Mucosa of gallbladder (tissue), 1 donor: ENCODE data around the gene POR. TPM values are rescaled to one million over a fixed set of nuclear protein-coding genes. Genes with fewer than 3 reads are reported as not detected.
"Not testable (repeated sequence)": the region's sequence is repeated elsewhere in the genome, so short reads cannot be mapped to it uniquely, and the experiment has no call there.

Experiments used
- DNase-seq: peaks from one replicate; pipeline ENCODE4 v3.0.0-alpha.2; 2020; ENCODE audit warnings: low spot score
- total RNA-seq: library from RNA; stranded (reverse); gene quantifications from one replicate; pipeline ENCODE4 v1.2.1, GENCODE V29; 2021
- donor health status: DM: no; HTN: no; CAD: no.

POR gene
- total RNA-seq, 1 donor from 2014 or later: 195 TPM

- DNase-seq: no peak
Observed at GRCh38 chr7:75885036-75885435, 29.9 kb upstream of the POR start.

DNA sequence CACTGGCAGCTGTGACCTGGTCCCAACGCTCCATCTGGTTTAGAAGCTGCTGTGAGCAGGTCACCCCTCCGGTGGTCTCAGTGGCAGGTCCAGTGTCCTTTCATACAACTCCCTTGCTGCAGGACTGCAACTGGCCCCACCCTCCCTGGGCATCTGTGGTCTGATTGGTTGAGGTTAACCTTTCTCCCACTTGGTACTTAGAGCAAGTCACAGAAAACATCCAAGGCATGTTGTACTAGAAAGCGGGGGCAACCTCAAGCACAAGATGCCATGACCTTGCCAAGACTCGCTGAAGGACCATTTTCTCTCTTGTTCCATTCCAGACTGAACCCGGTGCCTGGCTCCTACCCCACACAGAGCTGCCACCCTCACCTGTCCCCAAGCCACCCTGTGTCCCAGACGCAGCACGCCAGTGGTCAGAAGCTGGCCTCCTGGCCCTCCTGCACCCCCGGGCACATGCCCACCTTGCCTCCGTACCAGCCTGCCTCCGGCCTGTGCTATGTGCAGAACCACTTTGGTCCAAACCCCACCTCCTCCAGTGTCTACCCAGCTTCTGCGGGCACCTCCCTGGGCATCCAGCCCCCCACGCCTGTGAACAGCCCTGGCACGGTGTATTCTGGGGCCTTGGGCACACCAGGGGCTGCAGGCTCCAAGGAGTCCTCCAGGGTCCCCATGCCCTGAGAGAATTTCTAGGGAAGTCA, 27.1 kb upstream of the POR start:
- DNase-seq: no peak

DNA sequence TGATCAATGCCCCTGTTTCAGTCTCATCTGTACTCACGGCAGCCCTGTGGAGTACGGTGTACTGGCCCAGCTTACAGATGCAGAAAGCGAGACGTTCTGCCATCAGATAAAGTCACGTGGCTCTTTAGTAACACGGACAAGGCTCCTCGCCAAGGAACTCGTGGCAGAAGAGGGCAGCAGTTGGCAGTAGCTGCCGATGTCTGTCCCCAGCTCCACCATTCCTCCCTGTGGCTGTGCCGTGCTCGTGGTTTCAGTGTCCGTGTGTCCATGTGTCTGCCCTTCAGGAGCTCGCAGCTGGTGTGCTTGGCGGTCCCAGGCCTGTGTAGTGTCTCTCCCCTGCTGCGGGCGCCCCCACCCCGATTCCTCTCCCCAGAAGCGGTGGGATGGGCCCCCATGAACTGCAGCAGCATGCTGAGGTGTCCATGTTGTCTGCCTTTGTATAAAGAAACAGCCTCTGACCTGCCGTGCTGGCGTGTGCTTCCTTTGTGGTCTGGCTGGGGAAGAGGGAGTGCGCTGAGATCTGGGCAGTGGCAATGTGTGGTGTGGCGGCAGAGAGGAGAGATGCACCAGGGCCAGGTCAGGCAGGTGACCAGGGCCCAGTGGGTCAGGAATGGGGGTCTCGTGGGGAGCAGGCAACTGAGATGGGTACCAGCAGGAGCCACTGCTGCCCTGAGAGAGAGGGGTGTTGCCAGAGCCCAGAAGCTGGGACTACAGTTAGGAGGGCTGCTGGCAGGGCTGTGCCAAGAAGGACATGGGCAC, 26.3 kb upstream of the POR start:
- DNase-seq: no peak

DNA sequence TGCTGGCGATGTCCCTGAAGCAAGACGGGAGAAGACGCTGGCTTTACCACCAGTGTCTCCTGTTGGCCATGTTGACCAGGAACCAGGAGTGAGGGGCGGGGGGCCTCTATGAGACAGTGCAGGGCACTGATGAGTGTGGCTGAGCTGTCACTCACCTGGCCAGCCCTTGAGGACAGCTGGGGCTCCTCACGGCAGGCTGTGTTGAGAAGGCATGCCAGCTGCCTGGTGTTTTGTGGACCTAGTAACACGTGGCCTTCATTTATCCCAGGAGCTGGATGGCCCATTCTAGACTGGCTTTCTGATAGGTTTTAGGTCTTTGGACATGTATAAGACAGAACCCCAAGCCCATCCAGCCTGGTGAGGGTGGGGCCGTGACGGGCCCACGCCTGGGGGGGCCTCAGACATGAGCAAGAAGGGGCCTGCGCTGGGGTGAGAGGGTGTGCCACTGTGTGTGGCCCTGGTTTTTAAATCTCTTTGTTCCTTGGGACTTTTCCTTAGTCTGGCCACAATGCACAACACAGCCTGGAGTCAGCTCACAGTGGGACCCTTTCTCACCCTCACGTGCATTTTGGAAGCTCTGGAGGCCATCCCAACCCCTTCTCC, 25.6 kb upstream of the POR start:
- DNase-seq: no peak

- no peak for DNase-seq
Observed at GRCh38 chr7:75889826-75890225, 25.1 kb upstream of the POR start.

- DNase-seq: not testable (repeated sequence)
Observed at GRCh38 chr7:75891237-75891636, 23.7 kb upstream of the POR start.

- no peak for DNase-seq
Observed at GRCh38 chr7:75891815-75892411, 23.0 kb upstream of the POR start.

GRCh38 chr7:75892634-75893272, 22.2 kb upstream of the POR start:
- peak; percentile 61 for DNase-seq

GRCh38 chr7:75896803-75897327, 18.1 kb upstream of the POR start:
- DNase-seq: no peak

DNA sequence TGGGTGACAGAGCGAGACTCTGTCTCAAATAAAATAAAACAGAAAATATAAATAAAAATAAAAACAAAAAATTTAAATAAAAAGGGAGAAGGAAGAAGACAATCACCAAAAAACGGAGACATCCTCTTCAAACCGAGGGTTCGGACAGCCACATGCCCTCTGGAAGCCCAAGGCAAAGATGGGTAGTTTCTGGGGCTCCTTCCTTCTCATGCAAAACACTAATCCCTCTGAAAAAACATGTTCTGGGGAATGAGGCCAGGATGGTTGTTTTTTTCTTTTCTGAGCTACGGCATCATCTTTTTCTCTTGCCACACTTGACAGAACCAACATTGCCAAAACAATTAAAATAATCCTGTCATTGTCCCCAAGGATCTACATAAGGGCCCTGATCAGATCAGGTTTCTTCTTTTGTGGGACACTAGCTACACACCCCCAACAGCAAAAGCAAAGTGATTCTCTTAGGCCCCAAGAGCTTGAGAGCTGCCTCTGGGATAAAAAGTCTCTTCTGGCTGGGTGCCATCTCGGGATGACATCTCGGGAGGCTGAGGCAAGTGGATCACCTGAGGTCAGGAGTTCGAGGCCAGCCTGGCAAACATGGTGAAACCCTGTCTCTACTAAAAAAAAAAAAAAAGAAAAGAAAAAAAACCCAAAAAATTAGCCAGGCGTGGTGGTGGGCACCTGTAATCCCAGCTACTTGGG, 14.2 kb upstream of the POR start:
- DNase-seq: no peak

DNA sequence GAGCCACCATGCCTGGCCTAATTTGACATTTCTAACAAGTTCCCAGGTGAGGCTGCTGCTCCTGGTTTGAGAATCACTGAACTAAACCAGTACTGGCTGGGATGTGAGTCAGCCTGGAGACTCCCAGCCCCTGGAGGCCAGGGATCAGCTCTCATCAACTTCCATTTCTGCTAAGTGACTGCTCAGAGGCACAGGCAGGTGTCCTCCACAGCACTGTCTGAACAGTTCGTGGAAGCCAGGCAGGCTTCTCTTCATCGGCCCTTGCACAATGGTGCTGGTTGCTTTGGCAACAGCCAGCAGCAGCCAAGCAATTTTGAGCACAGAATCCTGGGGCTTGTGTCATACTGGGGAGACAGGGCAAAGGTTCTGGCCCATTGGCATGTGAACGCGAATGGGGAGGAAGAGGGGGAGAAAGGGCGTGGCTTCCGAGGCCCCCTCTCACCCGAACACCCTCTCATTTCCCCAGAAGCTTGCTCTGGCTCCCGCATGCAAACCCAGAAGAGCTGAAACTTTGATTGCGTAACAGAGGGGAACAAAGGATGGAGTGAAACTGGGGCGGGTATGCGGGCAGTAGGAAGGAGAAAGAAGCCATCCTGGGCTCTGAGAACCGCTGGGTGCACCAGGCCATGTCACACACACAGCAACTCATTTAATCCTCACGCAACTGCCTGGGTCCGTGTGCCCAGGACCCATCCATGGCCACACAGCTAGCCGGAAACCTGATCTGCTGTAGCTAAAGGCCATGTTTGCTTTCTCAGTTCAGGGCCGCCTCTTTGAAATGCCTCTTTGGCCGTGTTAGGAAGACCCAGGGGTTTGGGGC, 9.0 kb upstream of the POR start:
- peak; percentile 51 for DNase-seq

GRCh38 chr7:75906991-75907667, 7.8 kb upstream of the POR start:
- no peak for DNase-seq

DNA sequence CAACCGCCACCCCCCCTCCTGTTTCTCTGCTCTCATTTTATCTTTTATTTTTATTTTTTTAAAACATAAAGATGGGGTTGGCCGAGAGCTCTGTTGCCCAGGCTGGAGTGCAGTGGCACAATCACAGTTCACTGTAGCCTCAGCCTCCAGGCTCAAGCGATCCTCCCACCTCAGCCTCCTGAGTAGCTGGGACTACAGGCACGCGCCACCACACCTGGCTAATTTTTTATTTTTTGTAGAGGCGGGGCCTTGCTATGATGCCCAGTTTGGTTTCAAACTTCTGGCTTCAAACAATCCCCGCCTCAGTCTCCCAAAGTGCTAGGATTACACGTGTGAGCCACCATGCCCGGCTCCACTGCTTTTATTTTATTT, 7.3 kb upstream of the POR start:
- not testable (repeated sequence) for DNase-seq

DNA sequence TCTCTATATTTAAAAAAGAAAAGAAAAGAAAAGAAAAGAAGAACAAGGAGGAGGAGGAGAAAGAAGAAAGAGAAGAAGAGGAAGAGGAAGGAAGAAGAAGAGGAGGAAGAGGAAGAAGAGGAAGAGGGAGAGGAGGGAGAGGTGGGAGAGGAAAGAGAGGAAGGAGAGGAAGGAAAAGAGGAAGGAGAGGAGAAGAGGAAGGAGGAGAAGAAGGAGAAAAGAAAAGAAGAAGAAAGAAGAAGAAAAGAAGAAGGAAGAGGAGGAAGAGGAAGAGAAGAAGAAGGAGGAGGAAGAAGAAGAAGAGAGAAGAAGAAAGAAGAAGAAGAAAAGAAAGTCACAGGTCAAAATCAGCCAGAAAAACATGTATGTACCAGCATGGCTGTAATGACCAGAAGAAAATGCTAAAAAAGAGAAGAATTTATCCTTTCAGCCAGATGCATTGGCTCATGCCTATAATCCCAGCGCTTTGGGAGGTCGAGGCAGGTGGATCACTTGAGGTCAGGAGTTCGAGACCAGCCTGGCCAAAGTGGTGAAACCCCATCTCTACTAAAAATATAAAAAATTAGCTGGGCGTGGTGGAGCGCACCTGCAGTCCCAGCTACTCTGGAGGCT, 5.3 kb upstream of the POR start:
- DNase-seq: no peak

DNA sequence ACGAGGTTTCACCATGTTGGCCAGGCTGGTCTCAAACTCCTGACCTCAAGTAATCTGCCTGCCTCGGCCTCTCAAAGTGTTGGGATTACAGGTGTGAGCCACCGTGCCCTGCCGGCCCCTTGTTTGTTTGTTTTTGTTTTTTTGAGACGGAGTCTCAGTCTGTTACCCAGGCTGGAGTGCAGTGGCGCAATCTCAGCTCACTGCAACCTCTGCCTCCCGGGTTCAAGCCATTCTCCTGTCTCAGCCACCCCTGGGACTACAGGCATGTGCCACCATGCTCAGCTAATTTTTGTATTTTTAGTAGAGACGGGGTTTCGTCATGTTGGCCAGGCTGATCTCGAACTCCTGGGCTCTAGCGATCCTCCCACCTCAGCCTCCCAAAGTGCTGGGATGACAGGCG, 3.8 kb upstream of the POR start:
- not testable (repeated sequence) for DNase-seq

DNA sequence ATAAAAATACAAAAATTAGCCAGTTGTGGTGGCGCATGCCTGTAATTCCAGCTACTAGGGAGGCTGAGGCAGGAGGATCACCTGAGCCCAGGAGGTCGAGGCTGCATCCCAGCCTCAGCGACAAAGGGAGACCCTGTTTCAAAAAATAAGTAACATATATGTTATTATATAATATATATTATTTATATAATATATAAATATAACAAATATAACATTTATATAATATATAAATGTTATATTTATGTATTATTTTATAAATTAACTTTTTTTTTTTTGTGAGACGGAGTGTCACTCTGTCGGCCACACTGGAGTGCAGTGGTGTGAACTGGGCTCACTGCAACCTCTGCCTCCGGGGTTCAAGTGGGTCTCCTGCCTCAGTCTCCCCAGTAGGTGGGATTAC, 1.5 kb upstream of the POR start:
- DNase-seq: no peak

- DNase-seq: no peak
Observed at GRCh38 chr7:75914169-75914654, 743 bp upstream of the POR start.

GRCh38 chr7:75915416-75916156, 631 bp downstream of the POR start:
- DNase-seq: no peak
